OCI-LY3 (cell line): ENCODE data around the gene ADGRL1.
"Not testable (repeated sequence)": the region's sequence is repeated elsewhere in the genome, so short reads cannot be mapped to it uniquely, and the experiment has no call there.

ENCODE experiments used
- EZH2phosphoT487 ChIP-seq: fragments of 200-600 bp; shearing (Covaris generic); IDR thresholded peaks from 2 replicates; pipeline ENCODE4 v1.6.1; 2018; ENCODE audit warnings: antibody characterized with exemption, mixed run types, low read depth
- TF ChIP-seq, protein P1 (sequence below): fragments of 200-600, 300-600 bp; sonication (generic); IDR thresholded peaks from 2 replicates; pipeline ENCODE4 v1.5.1; 2014; ENCODE audit warnings: antibody characterized with exemption, low read length, low read depth

DNA sequence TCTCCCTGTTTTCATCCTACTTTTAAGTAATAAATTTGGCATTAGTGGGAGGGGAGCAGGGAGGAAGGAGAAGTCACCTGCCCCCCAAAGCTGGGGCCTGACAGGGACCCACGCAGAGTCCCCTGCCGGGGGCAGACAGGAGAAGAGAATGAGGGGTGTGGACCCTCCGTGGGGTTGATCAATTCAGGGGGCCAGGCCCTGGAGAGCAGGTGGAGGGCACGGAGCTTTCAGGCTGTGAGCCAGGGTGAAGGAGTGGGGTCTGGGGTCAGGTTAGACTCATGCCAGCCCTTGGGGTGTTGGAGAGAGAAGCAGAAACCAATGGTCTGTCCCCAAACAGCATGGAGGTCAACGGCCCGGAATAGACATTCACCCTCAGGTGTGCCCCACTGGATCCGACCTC, 1.8 kb downstream of the ADGRL1 start:
- TF ChIP-seq, protein P1, sequence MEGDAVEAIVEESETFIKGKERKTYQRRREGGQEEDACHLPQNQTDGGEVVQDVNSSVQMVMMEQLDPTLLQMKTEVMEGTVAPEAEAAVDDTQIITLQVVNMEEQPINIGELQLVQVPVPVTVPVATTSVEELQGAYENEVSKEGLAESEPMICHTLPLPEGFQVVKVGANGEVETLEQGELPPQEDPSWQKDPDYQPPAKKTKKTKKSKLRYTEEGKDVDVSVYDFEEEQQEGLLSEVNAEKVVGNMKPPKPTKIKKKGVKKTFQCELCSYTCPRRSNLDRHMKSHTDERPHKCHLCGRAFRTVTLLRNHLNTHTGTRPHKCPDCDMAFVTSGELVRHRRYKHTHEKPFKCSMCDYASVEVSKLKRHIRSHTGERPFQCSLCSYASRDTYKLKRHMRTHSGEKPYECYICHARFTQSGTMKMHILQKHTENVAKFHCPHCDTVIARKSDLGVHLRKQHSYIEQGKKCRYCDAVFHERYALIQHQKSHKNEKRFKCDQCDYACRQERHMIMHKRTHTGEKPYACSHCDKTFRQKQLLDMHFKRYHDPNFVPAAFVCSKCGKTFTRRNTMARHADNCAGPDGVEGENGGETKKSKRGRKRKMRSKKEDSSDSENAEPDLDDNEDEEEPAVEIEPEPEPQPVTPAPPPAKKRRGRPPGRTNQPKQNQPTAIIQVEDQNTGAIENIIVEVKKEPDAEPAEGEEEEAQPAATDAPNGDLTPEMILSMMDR, result not testable (repeated sequence)
- not testable (repeated sequence) for TF ChIP-seq EZH2phosphoT487
